Measurements from ENCODE around the gene CLIC4. TPM values are rescaled to one million over a fixed set of nuclear protein-coding genes. Genes with fewer than 3 reads are reported as not detected.
A peak's percentile ranks its signal among the peaks of the same experiment; 100 is the strongest.
"Not testable (repeated sequence)": the region's sequence is repeated elsewhere in the genome, so short reads cannot be mapped to it uniquely, and the experiment has no call there.

CLIC4 gene
- total RNA-seq, 1 donor from 2014 or later = 120 TPM

- no peak for DNase-seq (ENCODE audit: low read depth)
- no peak for FAIRE-seq
- no peak for TF ChIP-seq CTCF (IDR thresholded peaks at IDR 0.05; ENCODE audit: insufficient read depth, low read length, severe bottlenecking)
- H3K4me3 ChIP-seq (ENCODE audit: low read depth, low read length) = no peak overlapping the region
- H3K27me3 ChIP-seq (ENCODE audit: control insufficient read depth, insufficient read depth, low read length) = no peaks in the 10 kb centered on the region
- H3K36me3 ChIP-seq (ENCODE audit: control insufficient read depth, insufficient read depth, low read length) = no peaks in the 10 kb centered on the region
These were observed 34.6 kb downstream of the CLIC4 start for GRCh38 chr1:24779689-24780464.

- not testable (repeated sequence) for DNase-seq (ENCODE audit: low read depth); FAIRE-seq; H3K27me3 ChIP-seq (ENCODE audit: control insufficient read depth, insufficient read depth, low read length); H3K36me3 ChIP-seq (ENCODE audit: control insufficient read depth, insufficient read depth, low read length); H3K4me3 ChIP-seq (ENCODE audit: low read depth, low read length)
These were observed 35.4 kb downstream of the CLIC4 start for GRCh38 chr1:24780626-24781025.

GRCh38 chr1:24782689-24783088 lies 37.4 kb downstream of the CLIC4 start:
- H3K4me3 ChIP-seq (ENCODE audit: low read depth, low read length) = no peak overlapping the region
- no peaks in the 10 kb centered on the region for H3K36me3 ChIP-seq (ENCODE audit: control insufficient read depth, insufficient read depth, low read length)
- no peak for TF ChIP-seq CTCF (IDR thresholded peaks at IDR 0.05; ENCODE audit: insufficient read depth, low read length, severe bottlenecking)
- DNase-seq (ENCODE audit: low read depth) (no peak), FAIRE-seq (no peak)
- no peaks in the 10 kb centered on the region for H3K27me3 ChIP-seq (ENCODE audit: control insufficient read depth, insufficient read depth, low read length)

- TF ChIP-seq CTCF (IDR thresholded peaks at IDR 0.05; ENCODE audit: insufficient read depth, low read length, severe bottlenecking) = no peak
- no peak overlapping the region for H3K4me3 ChIP-seq (ENCODE audit: low read depth, low read length)
- no peak for FAIRE-seq
- no peaks in the 10 kb centered on the region for H3K27me3 ChIP-seq (ENCODE audit: control insufficient read depth, insufficient read depth, low read length)
- no peaks in the 10 kb centered on the region for H3K36me3 ChIP-seq (ENCODE audit: control insufficient read depth, insufficient read depth, low read length)
- no peak for DNase-seq (ENCODE audit: low read depth)
These were observed 38.5 kb downstream of the CLIC4 start for GRCh38 chr1:24783713-24784112.

GRCh38 chr1:24786191-24786590 lies 40.9 kb downstream of the CLIC4 start:
- no peak for TF ChIP-seq CTCF (IDR thresholded peaks at IDR 0.05; ENCODE audit: insufficient read depth, low read length, severe bottlenecking)
- Histone ChIP-seq H3K4me3 (ENCODE audit: low read depth, low read length) (no peak overlapping the region), H3K36me3 (ENCODE audit: control insufficient read depth, insufficient read depth, low read length) (no peaks in the 10 kb centered on the region), H3K27me3 (ENCODE audit: control insufficient read depth, insufficient read depth, low read length) (no peaks in the 10 kb centered on the region)
- peak; percentile 64 for DNase-seq (ENCODE audit: low read depth)
- FAIRE-seq = no peak

- no peaks in the 10 kb centered on the region for H3K36me3 ChIP-seq (ENCODE audit: control insufficient read depth, insufficient read depth, low read length)
- H3K27me3 ChIP-seq (ENCODE audit: control insufficient read depth, insufficient read depth, low read length) = no peaks in the 10 kb centered on the region
- H3K4me3 ChIP-seq (ENCODE audit: low read depth, low read length) = no peak overlapping the region
- no peak for FAIRE-seq
- DNase-seq (ENCODE audit: low read depth) = no peak
- no peak for TF ChIP-seq CTCF (IDR thresholded peaks at IDR 0.05; ENCODE audit: insufficient read depth, low read length, severe bottlenecking)
These were observed 45.2 kb downstream of the CLIC4 start for GRCh38 chr1:24790490-24790889.
